CD4-positive, alpha-beta T cell treated with Interleukin-17A for 4 hours (primary cell): ENCODE data around the gene EMD.
A peak's percentile ranks its signal among the peaks of the same experiment; 100 is the strongest.
"Not testable (repeated sequence)": the region's sequence is repeated elsewhere in the genome, so short reads cannot be mapped to it uniquely, and the experiment has no call there.

Experiments
- DNase-seq: peaks from one replicate; pipeline ENCODE4 v3.0.0-alpha.2; 2020; ENCODE audit warnings: mixed read lengths

The EMD gene

GRCh38 chrX:154397888-154398667 is 19.0 kb downstream of the EMD start, which contains the start of gene RPL10:
TSS of gene RPL10 (plus strand) at chrX:154398377. CDS start at chrX:154398520, 143 bp downstream.
- DNase-seq = peak; percentile 87

- DNase-seq = peak; percentile 88
Measured at GRCh38 chrX:154398668-154399526, 19.8 kb downstream of the EMD start.

GRCh38 chrX:154399527-154400368 is 20.7 kb downstream of the EMD start:
- no peak for DNase-seq

- DNase-seq = not testable (repeated sequence)
Measured at GRCh38 chrX:154400369-154400817, 21.3 kb downstream of the EMD start.

- no peak for DNase-seq
Measured at GRCh38 chrX:154401045-154401799, 22.1 kb downstream of the EMD start.

GRCh38 chrX:154401918-154402621 is 23.0 kb downstream of the EMD start:
- no peak for DNase-seq

GRCh38 chrX:154402622-154403127 is 23.6 kb downstream of the EMD start:
- DNase-seq = no peak

- no peak for DNase-seq
Measured at GRCh38 chrX:154403192-154403591, 24.1 kb downstream of the EMD start.

GRCh38 chrX:154403858-154404257 is 24.8 kb downstream of the EMD start:
- no peak for DNase-seq

GRCh38 chrX:154404625-154405192 is 25.6 kb downstream of the EMD start:
- DNase-seq = no peak

GRCh38 chrX:154408659-154409221 is 29.6 kb downstream of the EMD start:
- DNase-seq = no peak

GRCh38 chrX:154409222-154409871 is 30.3 kb downstream of the EMD start, which contains the start of gene DNASE1L1:
TSS of gene DNASE1L1 (minus strand) at chrX:154409254. CDS start at chrX:154405568, 3,686 bp downstream.
- DNase-seq = peak; percentile 44

- DNase-seq = peak; percentile 67
Measured at GRCh38 chrX:154411981-154412340, 32.9 kb downstream of the EMD start.

GRCh38 chrX:154412468-154412867 is 33.4 kb downstream of the EMD start:
- peak; percentile 62 for DNase-seq

GRCh38 chrX:154413142-154413541 is 34.0 kb downstream of the EMD start:
- DNase-seq = no peak

- DNase-seq = no peak
Measured at GRCh38 chrX:154417157-154417556, 38.1 kb downstream of the EMD start.

GRCh38 chrX:154419189-154419588 is 40.1 kb downstream of the EMD start:
- no peak for DNase-seq

- no peak for DNase-seq
Measured at GRCh38 chrX:154419688-154420401, 40.8 kb downstream of the EMD start.

GRCh38 chrX:154420402-154420756 is 41.3 kb downstream of the EMD start:
- DNase-seq = no peak
